Astrocyte (in vitro differentiated cells and primary cell): Measurements from ENCODE around the gene ERFE. TPM values are rescaled to one million over a fixed set of nuclear protein-coding genes. Genes with fewer than 3 reads are reported as not detected.
A peak's percentile ranks its signal among the peaks of the same experiment; 100 is the strongest.

ENCODE experiments used
- DNase-seq: peaks from one replicate; pipeline ENCODE4 v3.0.0-alpha.2; 2010; ENCODE audit warnings: low read depth
- FAIRE-seq: peaks from 2 replicates; lab custom pipeline; 2011; peaks lifted over from hg19 to GRCh38; lab: Jason Lieb, UNC
- H2AFZ ChIP-seq: 2 replicates; pipeline ENCODE4 v1.6.0; 2012; ENCODE audit warnings: low read depth, low read length, inconsistent platforms
- H3K27ac ChIP-seq: 2 replicates; pipeline ENCODE4 v1.5.1; 2011; ENCODE audit warnings: low read depth, low read length, inconsistent platforms
- H3K27me3 ChIP-seq: 2 replicates; pipeline ENCODE4 v1.6.0; 2011; ENCODE audit warnings: low read length, inconsistent platforms; ENCODE audit not compliant: insufficient read depth
- H3K36me3 ChIP-seq: 2 replicates; pipeline ENCODE4 v1.5.1; 2011; ENCODE audit warnings: low read length, inconsistent platforms; ENCODE audit not compliant: insufficient read depth
- H3K4me1 ChIP-seq: 2 replicates; pipeline ENCODE4 v1.5.1; 2011; ENCODE audit warnings: low read length, inconsistent platforms; ENCODE audit not compliant: insufficient read depth
- H3K4me2 ChIP-seq: 2 replicates; pipeline ENCODE4 v1.6.0; 2012; ENCODE audit warnings: low read length, inconsistent platforms
- H3K4me3 ChIP-seq: 2 replicates; pipeline ENCODE4 v1.5.1; 2011; ENCODE audit warnings: low read depth, mild to moderate bottlenecking, low read length, inconsistent platforms; ENCODE audit not compliant: insufficient read depth
- H3K79me2 ChIP-seq: 2 replicates; pipeline ENCODE4 v1.6.0; 2012; ENCODE audit warnings: mild to moderate bottlenecking, low read length, inconsistent platforms; ENCODE audit not compliant: insufficient read depth
- H3K9ac ChIP-seq: 2 replicates; pipeline ENCODE4 v1.6.0; 2012; ENCODE audit warnings: mild to moderate bottlenecking, low read length, inconsistent platforms
- H3K9me3 ChIP-seq: 2 replicates; pipeline ENCODE4 v1.5.1; 2012; ENCODE audit warnings: low read depth, mild to moderate bottlenecking, low read length, inconsistent platforms; ENCODE audit not compliant: insufficient read depth
- H4K20me1 ChIP-seq: 2 replicates; pipeline ENCODE4 v1.6.0; 2012; ENCODE audit warnings: low read length, inconsistent platforms; ENCODE audit not compliant: insufficient read depth
- H3K27ac Mint-ChIP-seq: one replicate; pipeline ENCODE4 v1.8.0; 2021; ENCODE audit warnings: mild to moderate bottlenecking, mixed read lengths; ENCODE audit not compliant: unreplicated experiment
- H3K27me3 Mint-ChIP-seq: one replicate; pipeline ENCODE4 v1.8.0; 2021; ENCODE audit warnings: low read depth, mixed read lengths; ENCODE audit not compliant: unreplicated experiment
- H3K36me3 Mint-ChIP-seq: one replicate; pipeline ENCODE4 v1.8.0; 2021; ENCODE audit warnings: low read depth, mixed read lengths; ENCODE audit not compliant: unreplicated experiment
- H3K4me1 Mint-ChIP-seq: one replicate; pipeline ENCODE4 v1.8.0; 2021; ENCODE audit warnings: low read depth, mixed read lengths; ENCODE audit not compliant: unreplicated experiment
- H3K4me3 Mint-ChIP-seq: one replicate; pipeline ENCODE4 v1.8.0; 2021; ENCODE audit warnings: mild to moderate bottlenecking, moderate library complexity, mixed read lengths; ENCODE audit not compliant: unreplicated experiment
- H3K9me3 Mint-ChIP-seq: one replicate; pipeline ENCODE4 v1.8.0; 2021; ENCODE audit warnings: mild to moderate bottlenecking, mixed read lengths; ENCODE audit not compliant: unreplicated experiment
- EZH2 ChIP-seq: IDR thresholded peaks from 2 replicates; pipeline ENCODE4 v1.6.1; 2012; ENCODE audit warnings: mild to moderate bottlenecking, low read length, inconsistent platforms; ENCODE audit not compliant: insufficient read depth
- total RNA-seq: library from RNA; stranded (reverse); gene quantifications from 2 replicates; pipeline ENCODE4 v1.2.1, GENCODE V29; 2021
- TF ChIP-seq, protein P1 (sequence below): IDR thresholded peaks from 2 replicates; pipeline ENCODE4 v1.5.1; 2011; ENCODE audit warnings: low read depth, mild to moderate bottlenecking, inconsistent platforms, low read length, moderate library complexity; ENCODE audit not compliant: insufficient read depth

The ERFE gene
- total RNA-seq, 1 donor from 2014 or later, result 1.4 TPM

GRCh38 chr2:238159661-238160205 is 963 bp downstream of the ERFE start:
- no peak for TF ChIP-seq EZH2
- TF ChIP-seq, protein P1, sequence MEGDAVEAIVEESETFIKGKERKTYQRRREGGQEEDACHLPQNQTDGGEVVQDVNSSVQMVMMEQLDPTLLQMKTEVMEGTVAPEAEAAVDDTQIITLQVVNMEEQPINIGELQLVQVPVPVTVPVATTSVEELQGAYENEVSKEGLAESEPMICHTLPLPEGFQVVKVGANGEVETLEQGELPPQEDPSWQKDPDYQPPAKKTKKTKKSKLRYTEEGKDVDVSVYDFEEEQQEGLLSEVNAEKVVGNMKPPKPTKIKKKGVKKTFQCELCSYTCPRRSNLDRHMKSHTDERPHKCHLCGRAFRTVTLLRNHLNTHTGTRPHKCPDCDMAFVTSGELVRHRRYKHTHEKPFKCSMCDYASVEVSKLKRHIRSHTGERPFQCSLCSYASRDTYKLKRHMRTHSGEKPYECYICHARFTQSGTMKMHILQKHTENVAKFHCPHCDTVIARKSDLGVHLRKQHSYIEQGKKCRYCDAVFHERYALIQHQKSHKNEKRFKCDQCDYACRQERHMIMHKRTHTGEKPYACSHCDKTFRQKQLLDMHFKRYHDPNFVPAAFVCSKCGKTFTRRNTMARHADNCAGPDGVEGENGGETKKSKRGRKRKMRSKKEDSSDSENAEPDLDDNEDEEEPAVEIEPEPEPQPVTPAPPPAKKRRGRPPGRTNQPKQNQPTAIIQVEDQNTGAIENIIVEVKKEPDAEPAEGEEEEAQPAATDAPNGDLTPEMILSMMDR, result no peak
- Mint-ChIP-seq H3K4me1 (peaks cover 1% of the 10 kb centered on the region), H3K27ac (no peak overlapping the region), H3K36me3 (peaks cover under 1% of the 10 kb centered on the region), H3K27me3 (peaks cover 20% of the 10 kb centered on the region), H3K9me3 (no peaks in the 10 kb centered on the region), H3K4me3 (peak overlapping the region; percentile 50)
- DNase-seq, result no peak
- no peak for FAIRE-seq
- peak overlapping the region; percentile 83 for H3K4me2 ChIP-seq
- H3K4me3 ChIP-seq, result peak overlapping the region; percentile 51
- no peak overlapping the region for H2AFZ ChIP-seq
- no peaks in the 10 kb centered on the region for H3K79me2 ChIP-seq
- H3K9ac ChIP-seq, result peak overlapping the region; percentile 65
- no peaks in the 10 kb centered on the region for H3K36me3 ChIP-seq
- H3K27me3 ChIP-seq, result no peaks in the 10 kb centered on the region
- no peaks in the 10 kb centered on the region for H4K20me1 ChIP-seq
- peaks cover 24% of the 10 kb centered on the region for H3K4me1 ChIP-seq
- H3K27ac ChIP-seq, result no peak overlapping the region
- no peaks in the 10 kb centered on the region for H3K9me3 ChIP-seq

GRCh38 chr2:238160206-238161129 is 1.7 kb downstream of the ERFE start:
- FAIRE-seq (no peak), DNase-seq (no peak)
- peaks cover 4% of the 10 kb centered on the region for H3K36me3 Mint-ChIP-seq
- no peaks in the 10 kb centered on the region for H3K79me2 ChIP-seq
- H3K4me3 Mint-ChIP-seq, result peak overlapping the region; percentile 9
- no peak overlapping the region for H2AFZ ChIP-seq
- H3K36me3 ChIP-seq, result no peaks in the 10 kb centered on the region
- H3K9me3 Mint-ChIP-seq, result no peaks in the 10 kb centered on the region
- peaks cover 26% of the 10 kb centered on the region for H3K27me3 Mint-ChIP-seq
- H4K20me1 ChIP-seq, result no peaks in the 10 kb centered on the region
- no peak overlapping the region for H3K27ac Mint-ChIP-seq
- no peaks in the 10 kb centered on the region for H3K27me3 ChIP-seq
- no peaks in the 10 kb centered on the region for H3K9me3 ChIP-seq
- no peak overlapping the region for H3K27ac ChIP-seq
- H3K4me2 ChIP-seq, result peak overlapping the region; percentile 83
- H3K4me1 Mint-ChIP-seq, result peaks cover 1% of the 10 kb centered on the region
- peaks cover 20% of the 10 kb centered on the region for H3K4me1 ChIP-seq
- no peak overlapping the region for H3K9ac ChIP-seq
- no peak overlapping the region for H3K4me3 ChIP-seq
- TF ChIP-seq, protein P1, result no peak
- TF ChIP-seq EZH2, result no peak
